K562 (cell line): ENCODE measurements around the gene ATAD2B. TPM values are rescaled to one million over a fixed set of nuclear protein-coding genes. Genes with fewer than 3 reads are reported as not detected.

Source experiments
- ATF6 ChIP-seq: sonication (generic); formaldehyde crosslinking; IDR thresholded peaks from 2 replicates; pipeline ENCODE4 v1.4.0; 2020; ENCODE audit warnings: mild to moderate bottlenecking, missing genetic modification reagents
- EHMT2 ChIP-seq: fragments of 450-650 bp; IDR thresholded peaks from 2 replicates; pipeline ENCODE4 v1.6.1; 2018; ENCODE audit warnings: antibody characterized with exemption
- ELF2 ChIP-seq: fragments of 250-450 bp; sonication (Bioruptor Pico); IDR thresholded peaks from 2 replicates; pipeline ENCODE4 v1.5.0; 2021; ENCODE audit warnings: mild to moderate bottlenecking
- FOSL1 ChIP-seq: fragments of 200-800 bp; sonication (Bioruptor generic); conservative IDR thresholded peaks from 2 replicates; pipeline ENCODE4 v1.6.1; 2016; ENCODE audit warnings: missing genetic modification characterization, missing compliant biosample characterization
- FOXK1 ChIP-seq: sonication (generic); formaldehyde crosslinking; IDR thresholded peaks from 2 replicates; pipeline ENCODE4 v1.8.0; 2022; ENCODE audit warnings: missing genetic modification reagents, mild to moderate bottlenecking, borderline replicate concordance
- HBP1 ChIP-seq: fragments of 450-650 bp; formaldehyde crosslinking; IDR thresholded peaks from 2 replicates; pipeline ENCODE4 v1.4.0; 2022; ENCODE audit warnings: missing genetic modification characterization
- HDAC8 ChIP-seq: fragments of 450-650 bp; IDR thresholded peaks from 2 replicates; pipeline ENCODE4 v1.6.1; 2016; ENCODE audit warnings: mild to moderate bottlenecking, missing genetic modification characterization, moderate library complexity, missing compliant biosample characterization
- JUN ChIP-seq, 2 experiments: sonication (generic) in 1 of 2; formaldehyde crosslinking in 1 of 2; IDR thresholded peaks; 2 replicates each; pipeline versions ENCODE4 v1.6.1 to v1.8.0; 2012 to 2022; ENCODE audit warnings: borderline replicate concordance in 2 of 2, mild to moderate bottlenecking in 2 of 2, improper control_type of control experiment in 1 of 2, low read depth in 1 of 2, low read length in 1 of 2, missing genetic modification reagents in 1 of 2
- L3MBTL2 ChIP-seq: fragments of 450-650 bp; IDR thresholded peaks from 2 replicates; pipeline ENCODE4 v1.6.1; 2016; ENCODE audit warnings: mild to moderate bottlenecking, moderate library complexity
- MTF1 ChIP-seq: fragments of 250-450 bp; sonication (Bioruptor Pico); IDR thresholded peaks from 2 replicates; pipeline ENCODE4 v1.9.0; 2021; ENCODE audit warnings: moderate library complexity, mild to moderate bottlenecking, inconsistent platforms, borderline replicate concordance
- PYGO2 ChIP-seq: fragments of 450-650 bp; IDR thresholded peaks from 2 replicates; pipeline ENCODE4 v1.6.1; 2016; ENCODE audit warnings: mild to moderate bottlenecking, missing genetic modification characterization, moderate library complexity, missing compliant biosample characterization
- RBM14 ChIP-seq: fragments of 200-400 bp; formaldehyde crosslinking; IDR thresholded peaks from 2 replicates; pipeline ENCODE4 v1.6.1; 2018; ENCODE audit warnings: low read depth, mild to moderate bottlenecking, low read length, moderate library complexity, borderline replicate concordance; ENCODE audit not compliant: insufficient read depth
- STAT5B ChIP-seq: fragments of 250-450 bp; sonication (Bioruptor Pico); IDR thresholded peaks from 2 replicates; pipeline ENCODE4 v1.8.0; 2021; ENCODE audit warnings: mild to moderate bottlenecking, inconsistent platforms
- THRAP3 ChIP-seq: fragments of 450-650 bp; IDR thresholded peaks from 2 replicates; pipeline ENCODE4 v1.6.1; 2016; ENCODE audit warnings: mild to moderate bottlenecking, inconsistent platforms, borderline replicate concordance
- UBTF ChIP-seq, 2 experiments: IDR thresholded peaks; 2 replicates each; pipeline ENCODE4 v1.6.1; 2012; ENCODE audit warnings: improper control_type of control experiment in 2 of 2, low read depth in 2 of 2, low read length in 2 of 2, borderline replicate concordance in 1 of 2
- ZBTB43 ChIP-seq: sonication (generic); formaldehyde crosslinking; IDR thresholded peaks from 2 replicates; pipeline ENCODE4 v1.8.0; 2023; ENCODE audit warnings: mild to moderate bottlenecking, missing genetic modification reagents
- ZNF263 ChIP-seq: sonication (generic); formaldehyde crosslinking; IDR thresholded peaks from 2 replicates; pipeline ENCODE4 v1.8.0; 2022; ENCODE audit warnings: mild to moderate bottlenecking, missing genetic modification reagents, borderline replicate concordance
- ZNF395 ChIP-seq: fragments of 200-800 bp; sonication (Bioruptor generic); IDR thresholded peaks from 2 replicates; pipeline ENCODE4 v1.6.1; 2017; ENCODE audit warnings: missing genetic modification characterization, missing compliant biosample characterization
- ZNF586 ChIP-seq: fragments of 450-650 bp; formaldehyde crosslinking; conservative IDR thresholded peaks from 2 replicates; pipeline ENCODE4 v1.4.0; 2020; ENCODE audit warnings: mild to moderate bottlenecking, moderate library complexity
- polyA plus RNA-seq, 8 experiments: library from polyadenylated mRNA; depleted of rRNA in 4 of 8; stranded (reverse) in 5 of 8; unstranded in 3 of 8; fragments of >200 nt; fragmentation: Nextera tagmentation in 2 of 8; fragmentation: Illumina TruSeq in 1 of 8; extraction: Ambion mirVana in 2 of 8; extraction: Trizol in 1 of 8; gene quantifications; 2 replicates each; pipeline versions ENCODE4 v1.2.1 to v1.2.3, GENCODE V29; 2011 to 2014; ENCODE audit warnings: inconsistent platforms in 1 of 8, missing spikeins in 1 of 8
- total RNA-seq, 7 experiments: library from RNA; depleted of rRNA in 6 of 7; stranded (reverse); fragments of >200 nt in 6 of 7; fragmentation: Illumina TruSeq in 2 of 7; extraction: Trizol in 2 of 7; gene quantifications; 2 replicates each; pipeline versions ENCODE4 v1.2.1 to v1.2.3, GENCODE V29; 2011 to 2021; ENCODE audit warnings: low replicate concordance in 1 of 7

Gene ATAD2B
- total and polyA plus RNA-seq, 9 of the 15 experiments (the other 6 are each of a cell fraction or from before 2014, with no cell fraction given), result 3.2 to 21.6 (median 11.4) TPM

- TF ChIP-seq L3MBTL2 (no peak), JUN (IDR thresholded peaks at IDR 0.05; ENCODE audit: borderline replicate concordance, low read depth, low read length) (no peak), JUN (CRISPR knock-in tag; IDR thresholded peaks at IDR 0.05; ENCODE audit: borderline replicate concordance) (0 out of 2 replicates have a peak, but pooled peaks have one; percentile 58), THRAP3 (no peak), RBM14 (no peak), FOXK1 (CRISPR knock-in tag) (no peak), ZBTB43 (CRISPR knock-in tag) (no peak), HDAC8 (tag) (no peak), ZNF586 (CRISPR knock-in tag) (no peak), MTF1 (no peak), PYGO2 (no peak), HBP1 (CRISPR knock-in tag) (no peak), ZNF395 (CRISPR knock-in tag) (no peak), STAT5B (CRISPR knock-in tag) (no peak), ELF2 (CRISPR knock-in tag) (peak; percentile 75), UBTF (IDR thresholded peaks at IDR 0.05; ENCODE audit: borderline replicate concordance in 1 of 2, low read depth in 2 of 2, low read length in 2 of 2) (no peak), FOSL1 (no peak), ZNF263 (CRISPR knock-in tag) (0 out of 2 replicates have a peak, but pooled peaks have one; percentile 29), ATF6 (CRISPR knock-in tag) (no peak), EHMT2 (no peak)
These were observed 603 bp downstream of the ATAD2B start (continued) for GRCh38 chr2:23926290-23926749.
